HepG2 (cell line): Measurements from ENCODE around the gene PLLP.

Experiments
- THAP7 ChIP-seq: sonication (generic); formaldehyde crosslinking; IDR thresholded peaks from 2 replicates; pipeline ENCODE4 v1.8.1; 2023; ENCODE audit warnings: mild to moderate bottlenecking, missing genetic modification reagents
- ZIK1 ChIP-seq: sonication (generic); formaldehyde crosslinking; IDR thresholded peaks from 2 replicates; pipeline ENCODE4 v1.5.0; 2020; ENCODE audit warnings: mild to moderate bottlenecking, low read depth, missing genetic modification reagents, borderline replicate concordance
- ZNF138 ChIP-seq: sonication (generic); formaldehyde crosslinking; IDR thresholded peaks from 2 replicates; pipeline ENCODE4 v1.5.0; 2020; ENCODE audit warnings: mild to moderate bottlenecking, low read depth, missing genetic modification reagents

GRCh38 chr16:57284952-57285363 lies 486 bp upstream of the PLLP start:
- no peak for TF ChIP-seq THAP7 (CRISPR knock-in tag)
- TF ChIP-seq ZIK1, result no peak
- TF ChIP-seq ZNF138, result no peak
